Activated T-cell treated with anti-CD3 and anti-CD28 coated beads for 1 hour (primary cell): ENCODE measurements around the gene RAB6C.
"Not testable (repeated sequence)": the region's sequence is repeated elsewhere in the genome, so short reads cannot be mapped to it uniquely, and the experiment has no call there.

Experiments used
- DNase-seq: peaks from one replicate; pipeline ENCODE4 v3.0.0-alpha.2; 2020; ENCODE audit warnings: low read depth

Gene RAB6C

DNA sequence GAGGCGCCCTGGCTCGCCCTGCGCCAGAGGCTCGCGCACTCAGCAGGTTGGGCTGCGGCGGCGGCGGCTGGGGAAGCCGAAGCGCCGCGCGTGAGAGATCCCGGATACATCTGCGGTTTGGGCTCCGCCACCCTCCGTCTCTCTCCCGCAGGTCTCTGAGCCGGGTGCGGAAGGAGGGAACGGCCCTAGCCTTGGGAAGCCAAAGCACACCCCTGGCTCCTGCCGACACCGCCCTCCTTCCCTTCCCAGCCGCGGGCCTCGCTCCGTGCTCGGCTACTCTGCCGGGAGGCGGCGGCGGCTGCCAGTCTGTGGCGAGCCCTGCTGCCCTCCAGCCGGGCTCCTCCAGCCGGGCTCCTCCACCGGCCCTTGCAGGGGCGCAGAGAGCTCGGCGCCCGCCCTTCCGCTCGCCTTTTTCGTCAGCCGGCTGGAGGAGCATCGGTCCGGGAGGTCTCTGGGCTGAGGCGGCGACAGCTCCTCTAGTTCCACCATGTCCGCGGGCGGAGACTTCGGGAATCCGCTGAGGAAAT, at the start of gene RAB6C:
TSS of gene RAB6C (plus strand) at position 38 of the 527 bp plus-strand sequence. CDS start at position 488, 450 bp downstream.
- not testable (repeated sequence) for DNase-seq

DNA sequence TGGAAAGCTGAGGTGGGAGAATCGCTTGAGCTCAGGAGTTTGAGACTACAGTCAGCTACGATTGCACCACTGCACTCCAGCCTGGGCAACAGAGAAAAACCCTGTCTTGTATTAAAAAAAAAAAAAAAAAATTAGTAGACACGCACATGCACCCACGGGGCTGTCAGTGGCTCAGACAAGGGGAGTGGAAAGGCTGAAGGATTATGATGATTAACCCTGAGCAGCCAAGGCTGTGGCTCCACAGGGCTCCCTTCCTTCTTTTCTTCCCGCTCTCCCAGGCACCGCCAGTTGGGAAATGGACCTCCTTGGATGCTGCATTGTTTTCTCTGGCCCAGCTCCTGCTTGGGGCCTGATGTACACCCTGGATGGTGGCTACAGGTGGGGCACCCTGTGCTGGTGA, 49.0 kb upstream of the RAB6C start:
- no peak for DNase-seq

DNA sequence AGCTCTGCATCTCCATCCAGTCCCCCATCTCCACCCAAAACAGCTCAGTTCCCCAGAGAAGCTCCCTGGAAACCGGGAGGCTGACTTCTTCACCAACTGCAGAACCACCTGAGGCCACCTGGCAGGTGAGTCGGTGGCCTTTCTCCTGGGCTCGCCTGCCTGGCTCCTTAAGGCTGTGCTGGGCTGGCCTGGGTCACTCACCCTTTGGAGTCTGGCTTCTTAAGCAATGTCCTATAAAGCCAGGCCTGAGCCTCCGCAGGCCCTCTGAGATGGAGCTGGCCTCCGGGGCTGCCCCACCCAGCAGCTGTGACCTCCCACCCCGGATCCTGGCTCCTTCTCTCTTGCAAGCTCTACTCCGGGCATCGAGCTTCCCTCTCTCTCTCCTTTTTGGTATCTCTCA, 46.1 kb upstream of the RAB6C start:
- not testable (repeated sequence) for DNase-seq

DNA sequence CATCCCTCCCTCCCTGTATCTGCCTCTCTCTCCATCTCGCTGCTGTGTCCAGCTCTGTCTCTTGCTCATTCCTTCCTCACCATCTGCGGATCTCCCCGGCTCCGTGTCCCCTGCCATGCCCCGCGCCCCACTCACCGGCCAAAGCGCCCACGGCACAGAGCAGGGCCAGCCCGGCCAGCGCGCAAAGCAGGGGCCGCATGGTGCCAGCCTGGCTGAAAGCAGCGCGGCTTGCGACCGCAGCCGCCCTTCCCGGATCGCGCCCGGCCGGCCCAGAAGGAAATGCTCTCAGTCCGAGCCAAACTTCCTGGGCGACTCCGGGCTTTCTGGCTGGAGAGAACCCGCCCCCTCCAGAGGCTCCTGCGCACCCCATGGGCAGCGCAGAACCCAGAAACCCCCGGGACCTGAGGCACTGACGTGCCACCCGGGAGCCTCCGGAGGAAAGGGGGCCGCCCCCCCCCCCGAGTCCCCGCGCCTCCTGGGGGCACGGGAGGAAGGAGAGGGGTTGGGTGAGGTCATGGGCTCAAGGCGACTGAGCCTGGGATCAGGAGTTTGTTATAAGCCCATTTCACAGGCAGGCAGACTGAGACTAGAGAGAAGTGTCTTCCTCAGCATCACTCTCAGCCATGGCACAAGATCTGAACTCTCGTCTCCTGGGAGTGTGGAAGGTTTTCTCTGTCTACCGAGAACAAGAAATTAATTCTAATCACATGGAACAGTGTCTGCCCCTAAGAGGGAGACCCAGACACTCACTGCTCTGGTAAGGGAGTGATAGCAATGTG, 45.2 kb upstream of the RAB6C start:
- no peak for DNase-seq

DNA sequence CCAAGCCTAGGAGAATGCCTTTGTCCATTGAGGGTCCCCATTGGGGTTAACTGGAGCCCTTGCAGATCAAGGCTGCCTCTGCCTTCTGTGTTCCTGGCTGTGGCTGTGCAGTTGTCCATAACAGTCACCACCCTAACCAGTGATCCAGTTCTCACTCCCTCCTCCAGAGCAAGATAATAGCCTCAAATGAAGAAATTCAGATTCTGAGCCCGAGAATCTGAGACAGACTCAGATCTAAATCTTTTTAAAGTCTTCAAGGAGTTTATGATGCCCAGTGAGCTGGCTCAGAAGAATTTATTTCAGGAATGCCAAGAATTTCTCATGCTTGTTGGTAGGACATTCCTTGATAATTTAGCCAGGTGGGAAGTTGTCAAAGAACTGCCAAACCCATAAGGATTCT, 44.3 kb upstream of the RAB6C start:
- DNase-seq: no peak

DNA sequence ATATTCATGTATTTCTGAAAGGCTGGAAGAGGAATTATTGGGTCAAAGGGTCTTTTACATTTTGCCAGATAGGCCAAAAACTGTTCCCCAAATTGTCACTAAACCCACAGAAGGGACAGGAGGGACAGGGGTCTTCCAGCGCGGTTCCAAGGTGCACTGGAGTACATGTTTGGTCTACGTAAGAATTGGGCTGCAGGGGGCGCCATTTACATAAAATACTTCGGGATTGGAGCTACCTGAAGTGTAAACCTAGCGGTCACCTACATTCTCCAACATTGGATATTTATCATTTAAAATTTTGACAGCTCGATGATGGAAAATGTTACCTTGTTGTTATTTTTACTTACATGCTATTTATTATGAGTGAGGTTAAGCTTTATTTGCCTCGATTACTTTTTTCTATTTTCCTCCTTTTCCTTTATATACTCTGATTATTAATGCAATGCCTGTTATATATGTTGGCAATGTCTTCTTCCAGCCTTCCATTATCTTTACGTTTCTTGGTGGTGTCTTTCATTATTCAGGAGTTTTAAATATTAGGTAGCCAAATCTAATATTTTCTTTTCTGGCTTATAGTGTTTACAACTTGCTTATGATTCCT, 43.0 kb upstream of the RAB6C start:
- no peak for DNase-seq

DNA sequence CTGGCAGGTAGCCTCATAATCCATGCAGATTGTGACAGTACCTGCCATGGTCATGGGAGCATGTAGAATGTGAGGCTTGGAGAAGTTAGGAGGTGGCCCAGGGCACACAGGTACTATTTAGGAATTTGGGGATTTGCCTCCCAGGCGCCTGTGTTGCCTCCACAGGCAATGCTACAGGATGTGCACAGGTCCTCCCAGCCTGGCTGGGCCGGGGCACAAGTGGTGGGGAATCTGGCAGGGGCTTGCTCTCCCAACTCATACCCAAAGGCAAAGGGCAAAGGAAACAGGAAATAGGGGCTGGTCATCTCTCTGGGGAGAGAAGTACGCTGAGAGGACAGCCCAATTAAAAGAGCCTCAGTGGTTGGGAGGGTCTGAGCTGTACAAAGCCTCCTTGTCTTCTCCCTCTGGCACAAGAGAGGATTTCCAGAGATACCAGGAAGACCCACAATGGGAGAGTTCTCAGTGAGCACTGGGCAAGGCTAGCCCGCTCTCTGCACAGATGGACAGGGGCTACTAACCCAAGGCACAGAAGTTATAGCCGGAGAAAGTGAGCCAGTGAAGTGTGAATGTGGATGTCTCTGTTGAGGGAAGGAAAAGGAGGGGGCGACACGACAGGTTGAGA, 40.5 kb upstream of the RAB6C start:
- DNase-seq: not testable (repeated sequence)

DNA sequence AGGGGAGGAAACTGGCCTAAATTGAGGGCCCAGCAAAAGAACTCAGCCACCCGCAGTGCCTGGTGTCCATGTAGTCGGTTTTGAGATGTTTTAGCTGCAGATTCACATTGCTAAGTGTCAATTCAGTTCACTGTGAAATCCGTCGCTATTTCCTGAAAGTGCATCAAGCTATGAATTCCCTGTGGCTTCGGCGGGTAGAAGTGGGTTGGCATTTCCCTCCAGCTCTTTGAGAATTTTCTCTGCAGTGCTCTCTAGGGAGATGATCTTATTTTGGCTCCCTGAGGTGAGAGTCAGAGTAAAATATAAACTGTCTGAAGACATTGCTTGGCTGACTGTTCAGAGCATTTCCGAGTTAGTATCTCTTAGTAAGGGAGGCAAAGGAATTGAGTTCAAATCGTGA, 36.0 kb upstream of the RAB6C start:
- DNase-seq: not testable (repeated sequence)

DNA sequence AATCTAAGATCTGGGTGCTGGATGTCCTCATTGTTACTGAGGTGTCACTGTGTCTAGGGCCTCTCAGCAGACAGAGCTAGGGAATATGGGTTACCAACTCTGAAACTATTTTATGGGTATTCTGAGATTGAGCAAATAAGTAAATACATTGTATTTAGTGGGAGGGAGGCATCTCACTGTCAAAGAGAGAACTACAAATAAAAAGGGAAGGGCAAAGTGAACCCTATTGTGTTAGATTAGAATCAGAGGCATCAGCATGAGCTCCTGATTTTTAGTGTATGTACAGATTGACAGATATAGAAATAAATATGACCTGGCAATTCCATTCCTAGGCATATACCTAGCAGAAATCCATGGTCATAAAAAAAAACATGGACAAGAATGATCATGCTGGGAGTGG, 33.9 kb upstream of the RAB6C start:
- DNase-seq: no peak

DNA sequence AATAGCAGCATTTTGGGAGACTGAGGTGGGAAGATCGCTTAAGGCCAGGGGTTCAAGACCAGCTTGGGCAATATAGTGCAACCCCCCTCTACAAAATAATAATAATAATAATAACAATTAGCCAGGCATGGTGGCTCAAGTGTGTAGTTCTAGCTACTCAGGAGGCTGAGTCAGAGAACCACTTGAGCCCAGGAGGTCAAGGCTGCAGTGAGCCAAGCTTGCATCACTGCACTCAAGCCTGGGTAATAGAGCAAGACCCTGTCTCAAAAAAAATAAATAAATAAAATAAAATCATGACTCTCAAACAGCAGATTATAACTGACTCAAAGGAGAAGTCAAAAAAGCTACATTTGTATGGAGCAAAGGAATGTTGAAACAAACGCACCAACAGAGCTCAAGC, 31.8 kb upstream of the RAB6C start:
- DNase-seq: not testable (repeated sequence)

DNA sequence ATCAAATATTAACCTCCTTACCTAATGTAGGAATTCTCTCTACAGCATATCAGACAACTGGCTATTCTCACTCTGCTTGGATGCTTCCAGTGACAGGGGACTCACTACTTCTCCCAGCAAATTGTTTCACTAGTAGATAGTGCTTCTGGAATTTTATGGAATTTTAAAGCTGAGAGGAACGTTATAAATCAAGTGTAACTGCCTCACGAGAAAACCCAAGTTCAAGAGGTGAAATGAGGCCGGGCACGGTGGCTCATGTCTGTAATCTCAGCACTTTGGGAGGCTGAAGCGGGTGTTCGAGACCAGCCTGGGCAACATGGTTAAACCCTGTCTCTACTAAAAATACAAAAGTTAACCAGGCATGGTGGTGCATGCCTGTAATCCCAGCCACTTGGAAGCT, 23.3 kb upstream of the RAB6C start:
- not testable (repeated sequence) for DNase-seq

DNA sequence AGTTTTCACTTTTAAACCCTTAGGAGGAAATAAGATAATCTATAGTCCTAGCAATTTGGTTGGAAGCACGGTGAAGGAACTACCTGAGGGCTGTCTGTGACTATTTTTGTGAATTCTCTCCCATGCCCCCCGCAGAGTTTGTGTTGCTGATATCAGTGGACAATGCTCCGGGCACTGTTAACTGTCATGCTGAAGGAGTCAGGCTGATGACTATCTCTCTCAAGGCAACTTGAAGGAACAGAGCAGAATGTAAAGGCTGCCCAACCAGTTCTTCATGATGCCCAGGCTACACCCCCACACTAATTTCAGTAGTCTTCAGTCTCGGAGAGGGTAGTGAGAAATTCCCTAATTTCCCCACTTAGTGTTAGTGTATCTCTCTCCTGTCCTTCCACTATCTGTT, 21.6 kb upstream of the RAB6C start:
- no peak for DNase-seq

DNA sequence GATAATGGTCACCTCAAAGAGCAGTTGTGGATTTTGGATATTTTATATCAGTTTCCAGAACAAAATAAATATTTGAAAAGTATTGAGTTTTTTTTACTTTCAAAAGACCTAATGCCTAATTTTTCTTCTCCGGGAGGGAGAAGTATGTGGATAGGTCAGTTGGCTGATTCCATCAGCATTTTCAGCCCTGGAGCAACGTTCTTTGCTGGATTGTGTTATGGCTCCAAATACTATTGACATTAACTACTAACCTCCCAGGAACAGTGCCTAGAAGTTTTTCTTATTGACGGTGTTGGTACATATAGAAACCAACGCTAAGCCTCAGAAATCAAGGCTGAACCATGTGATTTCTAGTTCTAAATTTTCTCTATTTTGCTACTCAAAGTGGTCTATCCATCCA, 20.7 kb upstream of the RAB6C start:
- DNase-seq: not testable (repeated sequence)

DNA sequence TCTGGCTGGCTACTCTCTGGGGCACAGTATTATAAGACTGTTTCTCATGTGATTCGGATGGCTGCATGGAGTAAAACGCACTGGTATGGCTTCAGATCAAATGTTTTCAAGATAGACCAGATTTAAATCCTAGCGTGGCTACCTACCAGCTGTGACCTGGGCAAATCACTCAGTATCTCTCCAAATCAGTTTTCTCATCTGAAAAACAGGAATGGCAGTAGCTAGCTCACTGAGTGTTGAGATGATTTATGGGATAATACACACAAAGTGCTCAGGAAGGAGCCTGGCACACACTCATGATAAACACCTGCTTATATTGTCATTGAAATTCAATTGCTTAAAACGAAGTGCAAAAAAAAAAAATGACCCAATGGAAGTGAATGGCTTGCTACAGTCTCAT, 10.9 kb upstream of the RAB6C start:
- DNase-seq: not testable (repeated sequence)

DNA sequence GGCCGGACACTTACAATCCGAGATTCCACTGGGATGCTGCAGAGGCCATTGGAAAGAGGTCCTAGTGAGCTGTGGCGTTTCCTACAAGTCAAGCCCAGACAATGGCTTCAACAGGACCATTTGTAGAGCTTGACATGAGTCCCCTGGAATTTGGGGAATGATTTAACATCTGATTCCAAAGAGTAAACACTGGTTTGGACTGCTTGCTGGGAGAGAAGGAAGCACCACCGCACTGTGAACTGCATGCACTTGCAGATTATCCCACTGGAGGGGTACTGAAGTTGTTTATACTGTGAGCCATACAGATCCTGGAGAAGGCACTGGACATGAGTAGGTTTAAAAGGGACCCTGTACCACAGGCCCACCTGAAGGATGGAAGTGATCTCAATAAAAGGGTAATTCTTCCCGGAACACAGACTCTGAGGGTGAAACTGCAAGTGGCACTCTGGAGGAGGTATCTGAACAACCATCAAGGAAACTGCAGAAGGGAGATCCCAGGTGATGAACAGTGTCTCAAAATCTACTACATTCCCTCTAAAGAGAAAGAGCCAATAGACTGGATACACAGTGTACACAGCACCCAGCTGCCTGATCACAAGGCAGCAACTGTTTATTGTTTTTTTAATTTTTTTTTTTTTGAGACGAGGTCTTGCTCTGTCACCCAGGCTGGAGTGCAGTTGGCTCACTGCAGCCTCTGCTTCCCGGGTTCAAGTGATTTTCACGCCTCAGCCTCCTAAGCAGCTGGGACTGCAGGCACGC, 4.3 kb upstream of the RAB6C start:
- no peak for DNase-seq

DNA sequence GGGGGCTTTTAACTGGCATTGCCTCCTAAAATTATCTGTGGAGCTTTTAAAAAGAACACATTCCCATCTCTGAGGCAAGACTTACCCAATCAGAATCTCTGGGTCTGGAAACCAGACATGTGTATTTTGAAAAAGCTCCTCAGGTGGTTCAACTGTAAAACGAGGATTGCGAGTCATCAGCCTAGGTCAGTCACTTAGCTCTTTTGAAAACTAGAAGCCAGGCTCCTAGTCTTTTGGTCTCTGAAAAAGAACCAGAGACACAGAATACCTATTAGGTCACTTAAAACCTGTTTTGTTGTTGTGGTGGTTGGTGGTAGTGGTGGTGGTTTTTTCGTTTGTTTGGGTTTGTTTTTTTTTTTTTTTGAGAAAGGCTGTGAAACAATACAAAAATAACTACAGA, 2.5 kb upstream of the RAB6C start:
- DNase-seq: not testable (repeated sequence)

DNA sequence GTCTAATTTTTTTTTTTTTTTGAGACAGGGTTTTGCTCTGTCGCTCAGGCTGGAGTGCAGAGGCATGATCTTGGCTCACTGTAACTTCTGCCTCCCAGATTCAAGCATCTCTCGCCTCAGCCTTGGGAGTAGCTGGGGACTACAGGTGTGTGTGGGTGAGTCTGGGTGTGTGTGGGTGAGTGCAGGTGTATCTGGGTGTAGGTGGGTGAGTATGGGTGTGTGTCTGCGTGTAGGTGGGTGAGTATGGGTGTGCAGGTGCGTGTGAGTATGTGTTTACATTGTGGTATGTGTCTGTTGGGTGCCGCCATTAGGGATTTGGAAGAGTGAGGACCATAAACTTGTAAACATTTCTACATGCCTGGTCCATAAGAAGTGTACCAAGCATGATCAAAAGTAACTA, 1.5 kb upstream of the RAB6C start:
- DNase-seq: no peak

DNA sequence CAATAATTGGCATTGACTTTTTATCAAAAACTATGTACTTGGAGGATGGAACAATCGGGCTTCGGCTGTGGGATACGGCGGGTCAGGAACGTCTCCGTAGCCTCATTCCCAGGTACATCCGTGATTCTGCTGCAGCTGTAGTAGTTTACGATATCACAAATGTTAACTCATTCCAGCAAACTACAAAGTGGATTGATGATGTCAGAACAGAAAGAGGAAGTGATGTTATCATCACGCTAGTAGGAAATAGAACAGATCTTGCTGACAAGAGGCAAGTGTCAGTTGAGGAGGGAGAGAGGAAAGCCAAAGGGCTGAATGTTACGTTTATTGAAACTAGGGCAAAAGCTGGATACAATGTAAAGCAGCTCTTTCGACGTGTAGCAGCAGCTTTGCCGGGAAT, 780 bp downstream of the RAB6C start:
- DNase-seq: not testable (repeated sequence)

DNA sequence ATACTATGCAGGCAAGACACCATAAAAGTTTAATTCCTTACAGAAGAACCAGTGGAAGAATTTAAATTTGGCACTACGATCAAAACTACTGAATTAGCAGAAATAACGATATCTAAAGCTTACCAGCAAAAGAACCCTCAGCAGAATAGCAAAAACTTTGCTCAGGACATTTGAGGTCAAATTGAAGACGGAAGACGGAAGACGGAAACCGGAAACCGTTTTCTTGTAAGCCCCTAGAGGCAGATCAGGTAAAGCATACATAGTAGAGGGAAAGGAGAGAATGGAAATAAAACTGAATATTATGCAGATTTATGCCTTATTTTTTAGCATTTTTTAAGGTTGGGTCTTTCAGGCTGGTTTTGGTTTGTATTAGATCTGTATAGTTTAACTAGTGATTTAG, 2.2 kb downstream of the RAB6C start:
- not testable (repeated sequence) for DNase-seq

DNA sequence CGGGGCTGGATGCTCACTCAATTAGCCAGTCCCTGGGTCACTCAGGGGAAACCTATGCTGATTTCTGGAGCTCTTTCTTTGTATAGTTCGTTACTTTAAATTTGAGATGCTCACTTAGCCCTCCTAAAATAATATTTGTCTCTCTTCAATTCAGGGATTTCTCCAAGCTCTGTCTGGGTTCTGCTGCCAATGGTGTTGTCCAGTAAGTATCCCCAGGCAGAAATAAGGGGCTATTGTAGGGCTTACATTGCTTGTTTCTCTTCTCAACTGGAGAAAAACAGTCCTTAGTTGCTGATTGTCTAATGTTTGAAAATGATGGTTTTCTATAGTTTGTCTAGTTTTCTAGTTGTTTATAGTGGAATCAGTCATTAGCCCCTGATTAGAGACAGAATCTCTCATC, 5.0 kb downstream of the RAB6C start:
- DNase-seq: no peak

DNA sequence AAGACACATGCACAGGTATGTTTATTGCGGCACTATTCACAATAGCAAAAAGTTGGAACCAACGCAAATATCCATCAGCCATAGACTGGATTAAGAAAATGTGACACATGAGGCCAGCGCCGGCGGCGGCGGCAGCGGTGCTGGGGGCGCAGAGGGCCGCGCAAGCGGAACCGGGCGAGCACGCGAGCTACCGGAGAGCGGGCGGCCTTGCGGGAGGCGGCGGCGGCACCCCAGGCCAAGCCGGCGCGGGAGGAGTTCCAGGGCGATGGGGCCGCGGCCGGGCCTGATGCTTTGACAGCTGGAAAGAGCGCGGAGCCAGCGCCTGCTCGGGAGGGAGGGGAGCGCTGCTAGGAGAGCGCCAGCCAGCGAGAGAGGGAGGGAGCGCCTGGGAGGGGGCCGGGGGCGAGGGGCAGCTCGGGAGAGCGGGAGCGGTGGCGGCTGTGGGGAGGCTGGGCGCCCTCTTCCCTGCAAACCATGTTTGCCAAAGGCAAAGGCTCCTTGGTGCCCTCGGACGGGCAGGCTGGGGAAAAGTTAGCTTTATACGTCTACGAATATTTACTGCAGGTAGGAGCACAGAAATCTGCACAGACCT, 13.0 kb downstream of the RAB6C start:
- DNase-seq: not testable (repeated sequence)

DNA sequence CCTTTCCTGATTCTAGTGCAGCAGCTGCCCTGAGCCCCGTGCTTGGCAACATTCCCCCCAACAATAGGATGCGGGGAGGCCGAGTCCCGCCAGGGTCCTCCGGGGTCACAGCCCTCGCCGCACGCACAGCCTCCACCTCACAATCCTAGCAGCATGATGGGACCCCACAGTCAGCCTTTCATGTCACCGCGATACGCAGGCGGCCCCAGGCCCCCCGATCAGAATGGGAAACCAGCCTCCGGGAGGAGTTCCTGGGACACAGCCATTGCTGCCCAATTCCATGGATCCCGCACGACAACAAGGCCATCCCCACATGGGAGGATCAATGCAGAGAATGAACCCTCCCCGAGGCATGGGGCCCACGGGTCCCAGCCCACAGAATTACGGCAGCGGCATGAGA, 13.7 kb downstream of the RAB6C start:
- DNase-seq: not testable (repeated sequence)
